Stimulated activated CD4-positive, alpha-beta T cell treated with anti-CD3 and anti-CD28 coated beads, Interleukin-15, amount 100 ng/mL, for 48 hours (primary cell): ENCODE measurements around the gene ISYNA1.

Experiments
- DNase-seq, 2 donors: peaks; one replicate each; pipeline ENCODE4 v3.0.0-alpha.2; 2020; ENCODE audit warnings: low read depth in 2 of 2

Gene ISYNA1

DNA sequence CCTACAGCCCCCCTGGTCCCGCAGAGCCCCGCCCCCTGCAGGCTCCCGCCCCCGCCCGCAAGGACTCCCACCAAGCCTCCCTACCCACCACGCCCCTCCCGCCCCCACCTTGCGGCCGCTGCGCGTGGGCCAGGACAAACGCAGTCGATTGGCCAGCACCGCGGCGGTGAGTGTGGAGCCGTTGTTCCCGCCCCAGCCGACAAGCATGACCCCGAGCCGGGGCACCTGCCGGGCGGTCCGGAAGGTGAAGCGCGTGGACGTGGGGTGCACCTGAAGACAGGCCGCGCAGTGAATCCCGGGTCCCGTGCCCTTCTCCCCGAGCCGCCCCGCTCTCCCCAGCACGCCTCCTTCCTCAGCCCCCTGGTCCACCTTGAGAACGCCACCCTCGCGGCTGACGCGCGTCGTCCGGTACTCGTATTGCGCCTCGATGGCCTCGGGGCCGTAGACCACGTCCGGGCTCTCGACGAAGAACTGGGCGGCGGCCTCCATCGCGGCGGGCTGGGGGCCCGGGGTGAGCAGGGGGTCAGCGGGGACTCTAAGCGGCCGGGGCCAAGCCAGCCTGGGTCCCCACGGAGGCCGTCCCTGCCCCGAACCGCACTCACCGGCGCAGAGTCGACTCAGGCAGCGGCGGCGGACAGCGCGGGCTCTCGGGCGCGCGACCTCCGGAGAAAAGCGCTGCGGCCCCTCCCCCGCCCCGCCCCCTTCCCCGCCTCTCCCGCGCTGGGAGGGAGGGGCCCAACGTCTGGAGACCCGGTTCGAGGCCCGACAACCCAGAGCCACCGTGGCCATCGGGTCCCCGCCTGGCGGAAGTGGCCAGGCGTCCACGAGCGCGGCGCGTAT lies at the start of gene ISYNA1:
Gene ISYNA1, minus strand, starts transcription at position 643 of the 840 bp plus-strand sequence. Its CDS starts 154 bp downstream, at position 489.
- DNase-seq: no peak

DNA sequence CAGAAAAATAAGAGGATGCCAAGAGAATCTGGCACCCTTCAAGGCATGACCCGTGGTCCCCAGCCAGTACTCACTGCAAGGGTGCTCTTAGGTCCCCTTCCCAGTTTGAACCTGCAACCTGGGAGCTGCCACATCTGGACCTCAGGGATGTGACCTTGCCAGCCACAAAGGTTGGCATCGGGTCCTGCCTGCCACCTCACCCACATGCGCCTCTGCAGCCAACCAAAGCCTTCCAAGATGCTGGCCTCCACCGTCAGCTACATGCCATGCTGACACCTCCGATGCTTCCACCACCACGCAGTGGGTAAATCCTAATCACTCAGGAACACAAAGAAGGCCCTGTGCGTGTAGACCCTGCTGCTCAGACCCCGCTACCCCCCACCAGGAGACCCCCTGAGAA lies 48.8 kb upstream of the ISYNA1 start:
- DNase-seq: no peak

DNA sequence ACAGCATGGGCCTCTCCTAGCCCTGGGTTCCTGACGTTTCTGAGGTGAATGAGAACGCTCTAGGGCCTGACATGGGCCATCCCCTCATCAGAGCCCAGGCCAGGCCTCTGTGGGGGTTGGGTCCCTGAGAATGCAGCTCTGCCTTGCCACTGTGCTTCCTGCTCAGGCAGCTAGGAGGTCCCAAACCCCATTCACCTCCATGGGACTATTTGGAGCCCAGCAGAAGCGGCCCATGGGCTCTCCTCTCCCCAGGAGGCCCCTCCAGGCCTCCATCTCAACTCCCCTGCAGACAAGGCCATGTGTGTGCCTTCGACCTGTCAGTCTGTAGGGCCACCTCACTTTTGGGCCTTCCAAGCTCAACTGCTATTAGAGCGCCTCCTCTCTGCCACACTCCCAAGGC lies 47.1 kb upstream of the ISYNA1 start:
- no peak for DNase-seq

DNA sequence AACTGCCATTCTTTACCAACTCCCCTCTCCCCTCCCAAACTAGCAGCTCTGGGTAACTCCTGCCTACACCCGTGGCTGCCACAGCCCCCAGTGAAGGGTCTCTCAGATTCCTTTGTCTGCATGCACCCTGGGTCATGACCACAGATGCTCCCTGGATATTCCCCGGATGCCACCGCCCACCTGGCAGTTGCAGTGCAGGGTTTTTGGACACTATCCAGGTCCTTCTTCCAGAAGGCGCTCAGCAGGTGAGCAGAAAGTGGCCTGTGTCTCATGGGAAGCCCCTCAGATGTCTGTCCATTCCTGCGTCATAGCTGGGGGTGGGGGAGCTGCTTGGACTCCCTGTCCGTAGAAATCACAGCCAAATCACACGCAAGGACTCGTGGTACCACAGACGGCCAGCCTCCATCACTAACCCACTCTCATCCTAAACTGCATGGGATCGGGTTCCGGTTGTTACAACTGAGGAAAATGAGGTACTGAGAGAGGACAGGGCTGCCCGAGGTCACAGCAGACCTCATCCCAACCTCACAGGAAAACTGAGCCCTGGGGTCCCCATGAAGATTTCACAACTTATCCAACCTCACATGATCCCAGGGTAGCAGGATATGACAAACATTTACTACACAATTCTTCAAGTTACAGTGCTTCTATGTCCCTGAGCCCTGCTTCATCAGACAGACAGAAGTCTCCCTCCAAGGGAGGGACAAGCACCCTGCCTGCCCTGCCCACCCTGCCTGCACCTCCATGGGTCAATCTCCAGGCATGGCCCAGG lies 45.4 kb upstream of the ISYNA1 start:
- DNase-seq: no peak

DNA sequence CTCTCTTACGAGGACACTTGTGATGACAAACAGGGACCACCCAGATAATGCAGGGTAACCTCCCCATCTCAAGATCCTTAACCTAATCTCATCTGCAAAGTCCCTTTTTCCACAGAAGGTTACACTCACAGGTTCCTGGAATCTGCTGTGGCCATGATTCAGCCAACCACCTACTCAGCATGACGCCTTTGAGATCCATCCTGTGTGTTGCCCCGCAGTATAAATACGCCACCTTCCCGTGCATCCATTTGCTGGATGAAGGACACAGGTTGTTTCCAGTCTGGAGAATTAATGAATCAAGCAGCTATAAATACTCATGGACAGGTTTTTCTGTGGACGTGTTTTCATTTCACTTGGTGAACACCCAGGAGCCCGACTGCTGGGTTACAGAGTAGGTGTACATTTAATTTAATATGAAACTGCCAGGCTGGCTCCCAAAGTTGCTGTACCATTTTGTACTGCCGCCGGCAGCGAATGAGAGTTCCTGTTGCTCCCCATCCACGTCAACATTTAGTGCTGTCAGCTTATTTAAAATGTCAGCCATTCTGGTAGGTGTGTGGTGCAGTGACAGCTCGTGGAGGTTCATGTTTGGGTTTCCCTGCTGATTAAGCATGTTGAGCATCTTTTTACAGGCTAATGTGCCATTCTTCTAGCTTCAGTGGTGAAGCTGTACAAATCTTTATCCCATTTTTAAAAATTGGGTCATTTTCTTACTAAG lies 43.7 kb upstream of the ISYNA1 start:
- peak in 1 of 2 donors; percentile 28 for DNase-seq

DNA sequence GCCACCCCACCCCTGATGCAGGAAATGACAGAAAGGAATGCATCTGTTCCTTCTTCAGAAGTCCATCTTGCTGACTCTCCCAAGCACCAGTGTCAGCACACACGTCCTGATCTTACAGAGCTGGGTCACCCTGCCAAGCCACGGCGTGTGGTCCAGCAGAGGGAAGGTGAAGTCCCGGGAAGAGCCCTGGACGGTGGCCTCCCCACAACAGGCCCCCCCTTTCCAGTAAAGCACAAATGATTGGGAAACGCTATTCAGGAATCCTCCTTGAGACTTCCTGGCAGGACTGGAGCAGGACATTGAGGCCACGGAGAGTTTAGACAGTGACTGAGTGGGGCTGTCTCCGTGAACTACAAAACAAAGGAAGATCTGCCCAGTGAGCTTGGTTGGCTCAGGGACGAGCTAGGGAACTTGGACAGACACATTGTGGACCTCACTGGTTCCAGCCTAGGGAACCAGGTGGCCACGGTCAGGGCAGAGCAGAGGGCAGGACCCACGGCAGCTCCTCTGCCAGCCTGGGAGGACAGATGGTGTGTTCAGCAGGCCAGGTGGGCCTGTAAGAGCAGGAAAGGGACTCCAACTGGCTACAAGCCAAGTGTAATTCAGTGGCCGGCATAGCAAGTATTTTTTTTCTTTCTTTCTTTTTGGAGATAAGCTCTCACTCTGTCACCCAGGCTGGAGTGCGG lies 42.2 kb upstream of the ISYNA1 start:
- no peak for DNase-seq

DNA sequence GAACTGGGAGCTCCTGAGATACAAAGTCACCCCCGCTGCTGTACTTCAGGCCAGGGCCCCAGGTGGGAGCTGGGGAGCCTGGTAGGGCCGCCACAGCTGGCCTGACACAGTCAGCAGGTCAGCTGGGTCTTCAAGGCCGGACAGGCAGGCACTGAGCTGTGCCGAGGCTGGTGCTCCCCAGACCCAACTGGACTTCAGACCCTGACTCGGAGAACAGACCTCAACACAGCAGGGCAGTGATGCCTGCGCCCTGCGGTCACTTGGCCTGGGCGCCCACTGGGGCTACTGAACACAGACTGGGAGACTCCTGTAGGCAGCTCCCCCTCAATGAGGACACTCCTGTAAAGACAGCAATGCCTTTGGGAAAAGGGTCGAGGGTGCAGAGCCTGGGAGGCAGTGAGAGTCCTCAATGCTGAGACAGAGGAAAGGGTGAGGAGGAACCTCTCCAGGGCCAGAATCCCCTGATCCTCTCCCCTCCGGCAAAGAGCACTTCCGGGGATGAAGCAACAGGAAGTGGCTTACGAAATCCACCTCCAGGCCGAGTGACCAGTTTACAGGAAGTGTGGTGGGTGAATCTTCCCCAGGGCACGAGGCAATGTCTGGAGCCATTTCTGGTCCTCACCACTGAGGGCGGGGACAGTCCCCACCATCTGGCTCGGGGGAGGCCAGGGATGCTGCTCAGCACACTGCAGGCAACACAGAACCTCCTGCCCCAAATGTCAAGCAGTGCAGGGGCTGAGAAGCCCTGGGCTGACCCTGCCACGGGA lies 40.8 kb upstream of the ISYNA1 start:
- DNase-seq: peak; percentile 74

DNA sequence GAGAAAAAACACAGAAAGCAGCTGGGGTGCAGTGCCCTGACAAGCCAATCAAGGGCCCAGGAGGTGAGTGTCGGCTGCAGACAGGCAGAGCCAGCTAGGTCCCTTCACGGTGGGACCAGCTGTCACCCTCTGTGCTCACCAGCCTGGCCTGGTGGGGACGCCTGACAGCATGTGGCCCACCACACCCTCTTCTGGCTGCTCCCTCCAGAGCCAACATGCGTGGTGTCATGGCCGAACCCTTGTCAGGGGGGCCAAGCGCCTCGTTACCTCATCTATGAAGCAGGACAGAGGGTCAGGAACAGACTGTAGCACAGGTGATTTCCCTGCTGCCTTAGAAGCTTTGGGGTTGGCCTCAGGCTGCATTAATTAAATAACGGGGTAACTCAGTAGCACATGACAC lies 40.0 kb upstream of the ISYNA1 start:
- no peak for DNase-seq

DNA sequence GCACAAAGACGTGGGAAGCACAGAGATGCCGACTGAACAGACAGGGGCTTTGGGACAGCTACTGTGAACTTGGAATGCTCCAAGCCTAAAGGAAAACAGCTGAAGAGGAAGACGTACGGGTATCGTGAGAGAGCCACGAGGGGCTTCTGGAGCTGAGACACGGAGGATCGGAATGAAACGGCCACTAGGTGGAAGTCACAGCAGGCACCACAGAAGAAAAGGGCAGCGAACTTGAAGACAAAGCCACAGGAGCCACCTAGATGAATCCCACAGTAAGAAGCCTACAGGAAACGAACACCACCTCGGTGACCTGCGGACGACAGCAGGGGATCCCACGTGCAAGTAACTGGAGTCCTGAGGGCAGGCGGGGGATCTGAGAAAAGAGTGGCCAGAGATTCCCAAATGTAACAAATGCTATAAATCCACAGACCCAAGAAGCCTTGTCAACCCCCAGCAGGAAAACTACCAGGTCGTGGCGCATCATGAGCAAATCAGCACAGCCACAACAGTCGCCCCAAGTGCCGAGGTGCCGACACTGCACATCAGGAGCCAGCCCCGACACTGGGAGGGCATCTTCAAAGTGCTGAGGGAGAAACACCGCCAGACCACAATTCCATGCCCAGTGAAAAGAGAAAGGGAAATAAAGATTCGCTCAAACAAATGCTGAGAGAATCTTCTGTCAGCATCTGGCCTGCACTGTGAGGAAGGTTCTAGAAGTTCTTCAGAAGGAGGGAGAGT lies 39.3 kb upstream of the ISYNA1 start:
- no peak for DNase-seq

DNA sequence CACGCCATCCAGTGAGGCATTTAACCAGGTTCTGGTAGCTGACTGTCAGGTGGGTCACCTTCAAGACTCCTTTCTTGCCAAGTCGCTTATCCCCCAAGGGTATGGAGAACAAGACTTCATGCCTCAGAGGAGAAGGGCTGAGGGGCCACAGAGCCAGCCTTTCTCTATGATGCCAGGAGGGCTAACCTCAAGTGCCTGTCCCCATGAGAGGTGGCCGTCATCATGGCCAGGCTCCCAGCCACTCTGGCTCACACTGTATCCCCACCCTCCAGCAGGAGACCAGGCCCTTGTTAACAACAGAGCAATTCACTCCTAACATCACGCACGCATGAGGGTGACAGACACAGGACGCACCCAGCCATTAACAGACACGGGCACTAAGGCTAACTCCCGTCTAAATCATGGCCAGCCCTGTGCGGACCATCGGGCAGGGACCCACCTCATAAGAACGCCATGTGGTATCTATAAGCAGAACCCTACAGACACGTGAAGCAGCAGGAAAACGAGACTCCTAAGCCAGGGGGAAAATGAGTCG lies 38.6 kb upstream of the ISYNA1 start:
- DNase-seq: no peak

DNA sequence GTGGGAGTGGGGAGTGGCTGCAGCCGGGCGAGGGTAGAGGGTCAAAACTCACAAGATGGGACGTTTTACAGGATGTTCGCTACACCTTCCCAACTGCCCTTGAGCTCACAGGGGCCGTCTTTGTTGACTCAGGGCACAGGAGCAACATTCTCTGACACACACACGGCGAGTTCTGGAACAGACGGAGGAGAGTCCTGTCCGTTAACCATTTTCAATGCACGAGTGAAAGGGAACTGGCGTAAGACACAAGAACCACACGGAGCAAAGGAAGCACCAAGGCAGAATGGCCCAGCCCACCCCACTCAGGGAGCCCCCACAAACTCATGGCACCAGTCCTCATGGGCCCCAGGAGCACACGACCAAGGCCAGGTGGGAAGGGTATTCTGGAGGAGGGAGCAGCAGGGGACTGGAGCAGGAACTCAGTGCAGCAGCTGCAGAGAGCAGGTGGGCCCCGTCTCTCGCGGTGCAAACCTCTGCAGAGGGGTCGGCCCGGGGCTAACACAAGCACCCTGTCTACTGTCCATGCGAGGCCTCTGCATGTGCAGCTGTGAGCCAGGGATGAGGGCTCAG lies 37.9 kb upstream of the ISYNA1 start:
- DNase-seq: no peak

DNA sequence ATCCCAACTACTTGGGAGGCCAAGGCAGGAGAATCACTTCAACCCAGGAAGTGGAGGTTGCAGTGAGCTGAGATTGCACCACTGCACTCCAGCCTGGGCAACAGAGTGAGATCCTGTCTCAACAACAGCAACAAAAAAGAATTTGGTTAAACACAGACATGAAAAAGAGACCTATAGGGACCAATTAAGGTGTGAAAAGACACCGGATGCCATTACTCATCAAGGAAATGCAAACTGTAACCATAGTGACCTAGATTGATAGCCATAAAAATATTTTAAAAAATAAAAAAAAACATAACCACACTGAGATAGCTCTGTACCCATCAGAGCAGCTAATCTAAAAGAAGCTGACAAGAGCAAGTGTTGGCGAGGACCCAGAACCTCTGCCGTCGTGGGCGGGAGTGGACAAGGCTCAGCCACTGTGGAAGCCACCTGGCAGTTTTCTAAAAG lies 37.1 kb upstream of the ISYNA1 start:
- no peak for DNase-seq

DNA sequence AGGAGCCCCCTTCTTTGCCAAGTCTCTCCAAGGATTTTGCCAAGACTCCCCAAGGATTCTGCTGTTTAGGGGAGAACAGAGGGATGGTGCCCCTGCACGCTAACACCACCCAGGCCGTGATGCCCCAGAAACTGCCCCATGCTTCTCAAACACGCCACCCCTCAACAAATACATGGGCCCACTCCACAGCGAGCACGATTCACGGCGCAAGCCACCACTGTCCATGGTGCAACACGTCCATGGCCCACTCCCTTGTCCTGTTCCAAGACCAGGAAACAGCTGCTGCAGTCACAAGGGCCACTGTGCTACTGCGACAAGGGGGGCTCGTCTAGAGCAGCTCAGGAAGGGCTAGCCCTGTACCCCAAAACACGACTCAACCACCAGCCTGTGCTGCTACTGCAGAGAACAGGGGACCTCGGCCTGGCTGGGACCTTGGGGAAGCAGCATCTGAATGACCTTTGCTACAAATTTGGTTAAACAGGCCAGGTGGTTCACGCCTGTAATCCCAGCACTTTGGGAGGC lies 36.5 kb upstream of the ISYNA1 start:
- DNase-seq: no peak

DNA sequence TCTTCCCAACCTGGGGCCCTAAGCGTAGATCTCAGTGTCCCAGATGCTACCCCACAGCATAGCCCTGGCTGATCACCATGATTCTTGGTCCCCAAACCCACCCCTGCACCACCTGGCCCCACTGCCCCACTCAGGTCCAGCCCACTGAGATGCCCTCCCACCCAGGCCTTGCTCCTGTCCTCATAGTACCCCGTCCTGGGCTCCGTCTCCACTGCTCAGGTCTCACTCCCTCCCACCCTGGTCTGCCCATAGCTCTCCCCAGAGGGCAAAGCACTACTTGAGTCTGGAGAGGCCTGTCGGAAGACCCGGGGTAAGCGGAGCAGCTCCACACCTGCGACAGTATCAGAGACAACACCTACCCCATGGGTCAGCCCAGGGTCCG lies 35.8 kb upstream of the ISYNA1 start:
- no peak for DNase-seq

DNA sequence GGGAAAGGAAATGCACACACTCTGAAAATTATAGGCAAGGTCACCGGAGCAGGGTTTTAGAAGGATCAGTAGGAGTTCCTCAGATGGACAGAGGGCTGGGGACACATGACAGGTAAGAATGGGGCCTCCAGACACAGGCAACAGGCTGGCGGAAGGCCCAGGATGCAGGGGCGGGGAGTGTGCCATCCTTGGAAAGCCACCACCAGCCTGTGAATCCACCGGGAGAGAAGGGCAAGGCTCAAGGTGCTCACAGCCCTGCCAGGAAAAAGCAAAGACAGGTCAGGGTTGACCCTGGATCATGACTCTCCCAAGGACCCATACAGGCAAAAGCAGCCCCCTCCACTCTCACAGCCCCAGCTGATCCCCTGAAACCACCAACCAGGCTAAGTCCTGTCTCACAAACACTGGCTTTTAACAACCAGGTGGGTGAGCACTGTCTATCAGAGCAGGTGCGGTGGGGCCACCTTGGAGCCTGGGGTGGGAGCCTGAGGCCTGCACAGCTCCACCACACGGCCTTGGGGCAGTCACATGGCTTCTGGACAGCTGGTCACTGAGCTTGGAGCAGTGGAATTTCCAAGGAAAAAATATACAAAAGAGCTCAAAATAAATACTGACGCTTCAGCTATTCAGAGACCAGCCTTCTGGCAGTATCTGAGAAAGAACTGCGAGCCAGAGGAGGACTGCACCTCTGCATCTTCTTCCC lies 35.2 kb upstream of the ISYNA1 start:
- no peak for DNase-seq

DNA sequence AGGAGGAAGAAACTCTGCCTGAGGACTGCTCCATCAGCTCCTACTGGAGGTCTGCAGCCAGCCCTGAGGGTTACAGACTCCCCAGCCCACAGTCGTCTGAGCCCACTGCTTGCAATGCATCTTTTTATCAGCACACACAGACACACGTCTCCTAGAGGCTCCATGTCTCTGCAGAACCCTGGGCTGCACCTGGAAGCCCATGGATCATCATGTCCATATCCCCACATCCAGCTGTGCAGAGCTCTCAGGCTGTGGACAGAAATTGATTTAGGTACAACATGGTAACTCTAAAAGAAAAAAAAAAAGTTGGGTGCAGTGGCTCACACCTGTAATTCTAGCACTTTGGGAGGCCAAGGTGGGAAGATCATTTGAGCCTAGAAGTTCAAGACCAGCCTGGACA lies 32.9 kb upstream of the ISYNA1 start:
- DNase-seq: no peak

DNA sequence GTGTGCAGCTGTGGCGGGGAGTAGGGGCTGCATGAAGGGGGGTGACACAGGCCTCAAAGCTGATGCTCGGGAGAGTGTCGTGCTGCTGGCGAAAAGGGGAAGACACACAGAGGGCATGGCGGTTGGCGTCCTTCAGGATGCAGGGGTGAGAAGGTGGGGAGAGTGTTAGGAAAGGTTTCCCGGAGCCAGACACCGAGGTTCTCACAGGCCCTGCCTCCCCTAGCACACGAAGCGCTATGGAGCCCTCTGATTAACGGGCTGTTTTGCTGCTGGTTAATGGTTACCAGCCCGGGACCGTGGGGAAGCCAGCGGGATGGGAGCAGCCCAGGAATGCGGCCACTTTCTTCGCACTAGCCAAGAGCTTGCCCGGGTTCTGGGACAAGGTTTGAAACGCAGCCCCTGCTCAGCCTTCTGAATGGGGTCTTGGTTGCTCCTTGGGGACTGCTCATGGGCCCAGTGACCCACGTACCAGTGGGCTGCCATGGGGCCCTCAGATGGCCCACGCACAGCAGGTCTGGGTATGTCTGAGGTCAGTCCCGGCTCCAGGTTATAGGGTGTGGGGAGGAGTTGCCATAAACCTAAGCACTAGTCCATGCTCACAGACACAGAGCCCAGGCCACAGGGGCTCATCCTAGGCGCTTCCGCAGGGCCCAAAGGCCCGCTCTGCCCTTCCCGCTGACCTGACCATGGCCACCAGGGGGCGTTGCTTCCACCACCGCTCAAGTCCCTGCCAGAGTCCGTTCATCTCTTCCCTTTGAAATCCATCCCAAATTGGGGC lies 31.3 kb upstream of the ISYNA1 start:
- DNase-seq: peak; percentile 28 to 56

DNA sequence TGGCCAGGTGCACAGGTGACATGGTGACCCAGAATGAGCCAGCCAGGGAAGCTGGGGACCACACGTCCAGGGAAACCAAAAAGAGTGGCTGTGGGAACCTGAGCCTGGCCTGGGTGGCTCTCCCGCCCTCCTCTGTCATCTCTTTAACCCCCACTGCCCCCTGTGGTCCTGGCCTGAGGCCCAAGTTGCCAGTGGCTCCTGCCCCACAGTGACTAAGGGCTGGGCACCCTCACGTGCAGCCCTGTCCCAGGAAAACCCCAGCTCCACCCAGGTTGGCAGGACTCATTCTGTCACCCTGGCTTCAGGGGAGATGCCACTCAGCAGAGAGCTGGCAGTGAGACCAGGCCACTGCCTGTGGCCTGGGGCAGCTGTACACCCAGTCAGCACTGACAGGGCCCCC lies 30.6 kb upstream of the ISYNA1 start:
- DNase-seq: no peak
